HG03135 (cell line): ENCODE data around the gene KIT.
"Not testable (repeated sequence)": the region's sequence is repeated elsewhere in the genome, so short reads cannot be mapped to it uniquely, and the experiment has no call there.

Experiments used
- ATAC-seq: cut with Tn5 transposase; IDR thresholded peaks from one replicate; pipeline ENCODE4 v1.9.1; 2021; ENCODE audit warnings: mild to moderate bottlenecking, moderate library complexity; ENCODE audit not compliant: unreplicated experiment

Gene KIT

GRCh38 chr4:54657551-54658251 lies at the start of gene KIT:
KIT (plus strand) TSS chr4:54657957; CDS start chr4:54658015, 58 bp downstream.
- no peak for ATAC-seq

DNA sequence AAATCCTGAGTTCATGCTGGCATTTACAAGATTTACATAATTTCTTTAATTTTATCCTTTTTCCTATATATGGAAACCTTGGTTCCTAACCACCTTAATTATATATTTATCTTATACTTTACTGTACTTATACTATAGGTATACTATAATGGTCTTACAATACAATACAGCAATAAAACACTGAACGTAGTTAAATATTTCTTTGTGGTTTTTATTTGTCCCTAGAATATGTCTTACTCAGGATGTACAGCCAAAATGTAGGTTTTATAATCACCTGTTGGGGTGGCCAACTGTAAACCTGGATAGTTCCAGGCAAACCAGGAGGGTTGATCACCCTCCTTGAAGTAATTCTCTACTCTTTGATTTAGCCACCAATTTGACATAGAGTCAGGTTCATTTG lies 48.4 kb upstream of the KIT start:
- ATAC-seq, result no peak

GRCh38 chr4:54614149-54614548 lies 43.6 kb upstream of the KIT start:
- no peak for ATAC-seq

DNA sequence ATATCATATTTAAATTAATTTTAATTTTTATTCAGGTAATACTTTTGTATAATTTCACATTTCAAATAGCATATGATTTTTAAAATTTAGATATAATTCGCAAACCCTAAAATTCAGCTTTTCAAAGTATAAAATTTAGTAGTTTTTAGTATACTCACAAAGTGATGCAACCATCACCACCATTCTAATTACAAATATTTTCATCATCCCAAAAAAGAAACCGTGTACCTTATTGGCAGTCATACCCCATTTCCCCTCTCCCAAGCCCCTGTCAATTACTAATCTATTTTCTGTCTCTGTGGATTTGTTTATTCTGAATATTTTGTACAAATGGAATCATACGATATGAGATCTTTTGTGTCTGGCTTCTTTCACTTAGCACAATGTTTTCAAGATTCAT lies 37.0 kb upstream of the KIT start:
- ATAC-seq, result no peak

DNA sequence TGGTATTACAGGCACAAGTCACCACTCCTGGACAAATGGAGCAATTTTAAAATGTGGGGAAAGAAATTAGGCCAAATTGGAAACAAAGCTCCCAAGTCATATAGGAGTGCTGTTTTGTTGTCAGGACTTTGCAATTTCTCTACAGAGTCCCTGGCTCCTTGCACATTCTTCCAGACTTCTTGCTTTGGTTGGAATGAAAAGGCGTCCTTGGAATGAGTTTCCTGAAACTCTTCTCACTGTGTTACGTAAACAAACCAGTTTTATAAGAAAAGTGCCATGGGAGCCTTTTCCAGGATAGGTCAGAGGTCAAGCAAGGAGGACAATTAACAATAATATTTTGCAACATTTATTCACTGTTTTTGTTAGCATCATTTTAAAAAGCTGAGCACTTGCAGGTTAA lies 32.4 kb upstream of the KIT start:
- no peak for ATAC-seq

GRCh38 chr4:54626113-54626512 lies 31.6 kb upstream of the KIT start:
- ATAC-seq, result no peak

DNA sequence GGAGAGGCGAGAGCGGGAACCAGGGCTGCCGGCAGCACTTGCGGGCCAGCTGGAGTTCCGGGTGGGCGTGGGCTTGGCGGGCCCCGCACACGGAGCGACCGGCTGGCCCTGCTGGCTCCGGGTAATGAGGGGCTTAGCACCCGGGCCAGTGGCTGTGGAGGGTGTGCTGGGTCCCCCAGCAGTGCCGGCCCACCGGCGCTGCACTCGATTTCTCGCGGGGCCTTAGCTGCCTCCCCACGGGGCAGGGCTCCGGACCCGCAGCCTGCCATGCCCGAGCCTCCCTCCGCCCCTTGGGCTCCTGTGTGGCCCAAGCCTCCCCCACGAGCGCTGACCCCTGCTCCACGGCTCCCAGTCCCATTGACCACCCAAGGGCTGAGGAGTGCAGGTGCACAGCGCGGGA lies 25.2 kb upstream of the KIT start:
- ATAC-seq, result no peak

DNA sequence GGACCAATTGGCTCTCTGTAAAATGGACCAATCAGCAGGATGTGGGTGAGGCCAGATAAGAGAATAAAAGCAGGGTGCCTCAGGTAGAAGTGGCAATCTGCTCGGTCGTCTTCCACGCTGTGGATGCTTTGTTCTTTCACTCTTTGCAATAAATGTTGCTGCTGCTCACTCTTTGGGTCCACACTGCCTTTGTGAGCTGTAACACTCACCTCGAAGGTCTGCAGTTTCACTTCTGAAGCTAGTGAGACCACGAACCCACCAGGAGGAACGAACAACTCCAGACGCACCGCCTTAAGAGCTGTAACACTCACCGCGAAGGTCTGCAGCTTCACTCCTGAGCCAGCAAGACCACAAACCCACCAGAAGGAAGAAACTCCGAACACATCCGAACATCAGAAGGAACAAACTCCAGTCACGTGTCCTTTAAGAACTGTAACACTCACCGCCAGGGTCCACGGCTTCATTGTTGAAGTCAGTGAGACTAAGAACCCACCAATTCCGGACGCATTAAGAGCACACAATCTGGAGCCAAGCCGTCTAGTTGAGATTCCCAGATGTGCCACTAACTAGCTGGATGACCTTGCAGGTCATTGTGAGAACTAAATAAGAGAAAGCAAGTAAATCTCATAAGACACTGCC lies 24.5 kb upstream of the KIT start:
- ATAC-seq, result not testable (repeated sequence)

- ATAC-seq, result no peak
These were observed 22.4 kb upstream of the KIT start for GRCh38 chr4:54635318-54635717.

- ATAC-seq, result no peak
These were observed 20.4 kb upstream of the KIT start for GRCh38 chr4:54637325-54637724.

DNA sequence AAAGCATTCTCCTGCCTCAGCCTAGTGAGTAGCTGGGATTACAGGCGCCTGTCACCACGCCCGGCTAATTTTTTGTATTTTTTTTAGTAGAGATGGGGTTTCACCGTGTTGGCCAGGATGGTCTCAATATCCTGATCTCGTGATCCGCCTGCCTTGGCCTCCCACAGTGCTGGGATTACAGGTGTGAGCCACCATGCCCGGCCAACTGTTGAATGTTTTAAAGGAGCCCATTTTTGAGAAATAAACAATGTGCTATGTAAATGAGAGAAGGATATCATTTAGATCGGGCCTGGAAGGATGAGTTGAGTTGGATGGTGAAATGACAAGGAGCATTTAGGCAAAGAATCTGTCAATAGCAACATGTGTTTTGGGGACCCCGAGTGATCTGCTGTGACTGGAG lies 16.7 kb upstream of the KIT start:
- not testable (repeated sequence) for ATAC-seq

- ATAC-seq, result no peak
These were observed 14.6 kb upstream of the KIT start for GRCh38 chr4:54643172-54643571.

- no peak for ATAC-seq
These were observed 13.6 kb upstream of the KIT start for GRCh38 chr4:54643958-54644751.

DNA sequence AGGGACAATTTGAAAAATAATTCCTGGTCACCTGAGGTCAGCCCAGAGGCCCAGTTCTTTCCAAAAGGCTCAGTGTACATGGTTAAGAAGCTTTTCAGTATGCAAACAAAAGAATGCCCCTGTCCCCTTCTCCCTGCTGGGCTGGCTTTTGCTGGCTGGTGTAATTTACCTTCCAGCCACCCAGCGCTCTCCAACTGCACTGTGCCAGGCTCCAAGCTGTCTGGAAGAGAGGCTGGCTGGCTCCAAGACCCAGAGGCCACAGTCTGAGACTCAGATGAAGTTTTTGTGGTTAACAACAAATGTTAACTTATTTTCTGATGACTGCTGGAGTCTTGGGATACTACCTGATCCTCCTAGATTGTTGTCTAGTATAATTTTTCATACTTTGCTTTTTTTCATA lies 11.9 kb upstream of the KIT start:
- no peak for ATAC-seq

DNA sequence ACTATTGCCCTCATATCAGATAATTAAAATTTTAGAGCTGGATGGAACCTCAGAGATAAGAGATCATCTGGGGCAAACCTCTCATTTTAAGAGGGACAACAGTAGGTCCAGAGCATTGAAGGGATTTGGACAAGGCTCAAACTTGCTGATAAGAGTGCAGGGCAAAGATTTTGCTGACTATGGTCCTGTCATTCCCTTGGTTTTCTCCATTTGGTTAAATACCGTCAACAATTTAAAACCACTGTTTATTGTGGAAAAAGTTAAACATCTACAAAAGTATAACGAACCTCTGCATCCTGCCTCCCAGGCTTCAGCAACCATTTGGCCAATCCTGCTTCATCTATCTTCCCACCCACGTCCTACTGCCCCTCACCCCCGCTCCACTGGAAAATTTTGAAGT lies 10.7 kb upstream of the KIT start:
- ATAC-seq, result no peak

GRCh38 chr4:54651050-54651449 lies 6.7 kb upstream of the KIT start:
- no peak for ATAC-seq

DNA sequence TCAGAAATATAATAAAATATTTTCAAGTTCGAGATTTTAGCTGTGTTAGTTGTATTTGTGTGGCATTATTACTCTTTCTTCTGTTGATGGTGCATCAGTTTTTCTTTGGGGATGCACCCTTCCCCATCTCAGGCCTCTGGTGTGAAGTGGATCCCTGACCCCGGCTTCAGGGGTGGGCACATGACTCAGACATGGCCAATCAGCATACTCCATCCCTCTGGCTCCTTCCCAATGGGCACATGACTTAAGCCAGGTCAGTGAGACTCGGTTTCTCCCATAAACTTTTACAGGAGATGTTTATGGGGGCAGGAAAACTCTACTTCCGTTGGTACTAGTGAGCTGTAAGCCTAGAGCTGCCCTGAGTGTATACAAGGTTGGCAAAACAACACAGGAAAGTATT lies 3.0 kb upstream of the KIT start:
- no peak for ATAC-seq

GRCh38 chr4:54657185-54657550 lies 589 bp upstream of the KIT start:
- no peak for ATAC-seq

- ATAC-seq, result no peak
These were observed 716 bp downstream of the KIT start for GRCh38 chr4:54658252-54659093.

- ATAC-seq, result no peak
These were observed 1.6 kb downstream of the KIT start for GRCh38 chr4:54659313-54659712.
